NCI-H1436 (cell line): ENCODE data around the gene LRRC73.
"Not testable (repeated sequence)": the region's sequence is repeated elsewhere in the genome, so short reads cannot be mapped to it uniquely, and the experiment has no call there.

Source experiments
- DNase-seq: peaks from one replicate; lab custom pipeline; 2025; lab: John Stamatoyannopoulos, UW

LRRC73 gene

DNA sequence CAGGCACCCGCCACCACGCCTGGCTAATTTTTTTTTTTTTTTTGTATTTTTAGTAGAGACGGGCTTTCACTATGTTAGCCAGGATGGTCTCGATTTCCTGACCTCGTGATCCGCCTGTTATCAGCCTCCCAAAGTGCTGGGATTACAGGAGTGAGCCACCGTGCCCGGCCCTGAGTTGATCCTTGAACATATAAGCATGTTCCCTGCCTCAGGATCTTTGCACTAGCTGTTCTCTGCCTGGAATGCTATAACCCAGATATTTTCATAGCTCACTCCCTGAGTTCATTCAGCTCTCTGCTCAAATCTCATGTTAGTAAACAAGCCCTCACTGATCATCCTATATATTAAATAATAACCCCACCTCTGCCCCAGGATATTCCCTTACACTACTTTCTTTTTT is 45.8 kb downstream of the LRRC73 start:
- DNase-seq, result no peak

- DNase-seq, result no peak
Observed at GRCh38 chr6:43461936-43462335, 48.2 kb downstream of the LRRC73 start.

DNA sequence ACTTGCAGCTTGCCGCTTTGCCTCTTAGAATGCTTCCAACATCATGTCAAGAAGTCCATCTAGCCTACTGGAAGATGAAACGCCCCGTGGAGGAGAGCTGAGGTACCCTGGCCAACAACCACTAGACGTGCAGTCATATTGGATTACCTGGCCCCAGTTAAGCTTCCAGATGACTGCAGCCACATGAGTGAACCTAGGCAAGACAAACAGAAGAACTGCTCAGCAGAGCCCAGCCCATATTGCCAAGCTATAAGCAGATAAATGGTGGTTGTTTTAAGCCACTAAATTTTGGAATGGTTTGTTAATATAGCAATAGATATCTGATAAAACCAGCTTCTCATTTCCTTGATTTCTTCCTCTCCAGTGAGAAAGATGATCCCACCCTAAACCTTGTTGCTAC is 50.1 kb downstream of the LRRC73 start:
- no peak for DNase-seq

DNA sequence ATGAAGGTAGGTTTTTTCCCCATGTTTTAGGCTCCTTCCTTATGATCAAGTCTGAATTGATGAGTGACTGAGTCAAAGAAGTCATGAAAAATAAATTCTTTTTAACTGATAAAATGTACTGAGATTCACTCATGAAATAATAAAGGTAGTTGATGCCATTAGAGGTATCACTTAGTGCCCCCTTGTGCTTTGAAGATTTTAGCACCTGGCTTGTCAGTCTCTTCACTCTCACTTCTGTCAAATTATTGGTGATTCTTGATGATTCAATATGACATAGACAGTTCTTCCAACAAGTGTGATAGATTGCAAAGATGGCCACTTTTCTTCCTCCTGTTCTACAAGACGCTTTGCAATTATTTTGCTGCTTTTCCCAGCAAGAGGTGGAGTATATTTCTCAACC is 50.6 kb downstream of the LRRC73 start:
- DNase-seq, result no peak

GRCh38 chr6:43458154-43458553 is 52.0 kb downstream of the LRRC73 start:
- not testable (repeated sequence) for DNase-seq

GRCh38 chr6:43457643-43458042 is 52.5 kb downstream of the LRRC73 start:
- DNase-seq, result no peak
